Measurements from ENCODE around the gene TSTD2.

Gene TSTD2

GRCh38 chr9:97560154-97560553 is 73.0 kb downstream of the TSTD2 start:
- DNase-seq, result no peak

- no peak for DNase-seq
Observed at GRCh38 chr9:97559111-97559514, 74.1 kb downstream of the TSTD2 start.

GRCh38 chr9:97558701-97559101 is 74.5 kb downstream of the TSTD2 start:
- no peak for DNase-seq

GRCh38 chr9:97557606-97558095 is 75.5 kb downstream of the TSTD2 start:
- DNase-seq, result peak; percentile 52

- no peak for DNase-seq
Observed at GRCh38 chr9:97556721-97557605, 76.2 kb downstream of the TSTD2 start.

GRCh38 chr9:97556036-97556720 is 77.0 kb downstream of the TSTD2 start:
- DNase-seq, result no peak

- DNase-seq, result no peak
Observed at GRCh38 chr9:97555164-97555563, 78.0 kb downstream of the TSTD2 start.

- no peak for DNase-seq
Observed at GRCh38 chr9:97554566-97555075, 78.5 kb downstream of the TSTD2 start.

GRCh38 chr9:97553841-97554240 is 79.3 kb downstream of the TSTD2 start:
- DNase-seq, result no peak

- no peak for DNase-seq
Observed at GRCh38 chr9:97553141-97553540, 80.0 kb downstream of the TSTD2 start.

- DNase-seq, result no peak
Observed at GRCh38 chr9:97551308-97551707, 81.9 kb downstream of the TSTD2 start.

GRCh38 chr9:97550386-97550785 is 82.8 kb downstream of the TSTD2 start:
- DNase-seq, result no peak
